Coronary artery (tissue), 2 donors: ENCODE measurements around the gene WDR20.

Experiments used
- DNase-seq: peaks from one replicate; pipeline ENCODE4 v3.0.0-alpha.2; 2017; ENCODE audit warnings: low spot score
- H3K27ac ChIP-seq, 2 donors: fragments of 200-600 bp; sonication (generic); one replicate each; pipeline ENCODE4 v1.5.1; 2016 to 2019
- H3K4me3 ChIP-seq: fragments of 200-600 bp; sonication (generic); 2 replicates; pipeline ENCODE4 v1.5.1; 2016; ENCODE audit warnings: mild to moderate bottlenecking, moderate library complexity
- CTCF ChIP-seq: fragments of 200-600 bp; sonication (generic); IDR thresholded peaks from one replicate; pipeline ENCODE4 v1.5.1; 2019; ENCODE audit warnings: antibody characterized with exemption

WDR20 gene

DNA sequence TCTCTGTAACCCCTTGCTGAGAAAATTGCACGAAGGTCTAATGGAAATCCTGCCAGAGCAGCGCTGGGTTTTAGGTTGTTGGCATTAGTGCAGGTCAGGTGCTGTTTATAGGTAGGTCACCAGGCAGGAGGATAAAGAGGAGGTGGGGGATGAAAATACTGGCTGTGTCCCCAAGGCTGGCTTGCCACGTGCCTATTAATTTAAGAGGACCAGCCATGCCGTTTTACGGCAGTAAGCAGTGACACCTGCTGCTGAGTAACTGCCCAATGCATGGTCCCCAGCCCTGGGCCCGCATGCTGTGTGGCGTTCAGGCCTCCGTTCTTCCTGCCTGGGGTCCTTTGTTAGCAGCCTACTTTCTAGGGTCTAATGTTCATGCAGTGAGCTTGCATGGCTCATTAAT lies 67.2 kb downstream of the WDR20 start:
- Histone ChIP-seq H3K27ac (no peak overlapping the region), H3K4me3 (no peak overlapping the region)
- no peak for TF ChIP-seq CTCF
- no peak for DNase-seq

GRCh38 chr14:102207831-102208365 lies 68.2 kb downstream of the WDR20 start:
- TF ChIP-seq CTCF: no peak
- no peak for DNase-seq
- no peak overlapping the region for H3K4me3 ChIP-seq
- no peak overlapping the region for H3K27ac ChIP-seq

DNA sequence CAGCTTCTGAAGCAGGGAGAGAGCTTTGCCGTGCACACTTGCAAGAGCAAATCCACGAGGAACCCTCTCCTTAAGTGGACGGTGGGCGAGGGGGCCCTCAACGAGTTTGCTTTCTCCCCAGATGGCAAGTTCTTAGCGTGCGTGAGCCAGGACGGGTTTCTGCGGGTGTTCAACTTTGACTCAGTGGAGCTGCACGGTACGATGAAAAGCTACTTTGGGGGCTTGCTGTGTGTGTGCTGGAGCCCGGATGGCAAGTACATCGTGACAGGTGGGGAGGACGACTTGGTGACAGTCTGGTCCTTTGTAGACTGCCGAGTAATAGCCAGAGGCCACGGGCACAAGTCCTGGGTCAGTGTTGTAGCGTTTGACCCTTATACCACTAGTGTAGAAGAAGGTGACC lies 69.0 kb downstream of the WDR20 start:
- no peak for TF ChIP-seq CTCF
- H3K27ac ChIP-seq: no peak overlapping the region
- no peak overlapping the region for H3K4me3 ChIP-seq
- DNase-seq: no peak

DNA sequence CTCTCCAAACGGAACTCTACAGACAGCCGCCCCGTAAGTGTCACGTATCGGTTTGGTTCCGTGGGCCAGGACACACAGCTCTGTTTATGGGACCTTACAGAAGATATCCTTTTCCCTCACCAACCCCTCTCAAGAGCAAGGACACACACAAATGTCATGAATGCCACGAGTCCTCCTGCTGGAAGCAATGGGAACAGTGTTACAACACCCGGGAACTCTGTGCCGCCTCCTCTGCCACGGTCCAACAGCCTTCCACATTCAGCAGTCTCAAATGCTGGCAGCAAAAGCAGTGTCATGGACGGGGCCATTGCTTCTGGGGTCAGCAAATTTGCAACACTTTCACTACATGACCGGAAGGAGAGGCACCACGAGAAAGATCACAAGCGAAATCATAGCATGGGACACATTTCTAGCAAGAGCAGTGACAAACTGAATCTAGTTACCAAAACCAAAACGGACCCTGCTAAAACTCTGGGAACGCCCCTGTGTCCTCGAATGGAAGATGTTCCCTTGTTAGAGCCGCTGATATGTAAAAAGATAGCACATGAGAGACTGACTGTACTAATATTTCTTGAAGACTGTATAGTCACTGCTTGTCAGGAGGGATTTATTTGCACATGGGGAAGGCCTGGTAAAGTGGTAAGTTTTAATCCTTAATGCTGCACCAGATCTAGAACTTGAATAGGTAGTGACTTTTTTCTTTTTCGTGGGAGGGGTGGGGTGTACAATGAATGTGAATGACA lies 69.7 kb downstream of the WDR20 start:
- Histone ChIP-seq H3K4me3 (no peak overlapping the region), H3K27ac (no peak overlapping the region)
- DNase-seq: no peak
- no peak for TF ChIP-seq CTCF

DNA sequence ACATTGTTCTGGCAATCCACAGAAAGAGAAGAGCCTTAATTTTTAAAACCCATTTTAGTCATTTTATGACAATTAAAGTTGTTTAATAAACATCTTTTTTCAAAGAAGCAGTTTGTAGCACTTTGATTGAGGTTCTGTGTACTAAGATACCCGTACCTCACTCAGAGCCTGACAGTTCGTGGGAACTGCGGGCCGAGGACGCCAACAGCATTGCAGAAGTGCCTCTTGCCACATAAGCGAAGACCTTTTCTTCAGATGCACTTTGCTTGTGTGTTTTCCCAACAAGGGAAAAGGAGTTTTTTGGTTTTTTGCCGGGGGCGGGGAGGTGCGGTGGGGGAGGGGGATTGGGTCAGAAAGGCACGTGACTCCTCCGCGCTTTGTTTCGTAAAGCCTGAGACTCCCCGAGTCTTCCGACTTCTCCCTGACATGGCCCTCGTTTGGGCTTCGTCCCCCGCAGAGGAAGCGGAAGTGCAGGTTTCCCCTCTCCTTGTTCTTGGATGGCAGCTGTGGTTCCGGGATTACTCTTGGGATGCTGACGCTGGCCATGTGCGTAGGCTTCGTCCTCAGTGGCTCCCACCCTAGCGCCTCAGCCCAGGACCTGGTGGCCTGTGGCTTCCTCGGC lies 70.8 kb downstream of the WDR20 start:
- Histone ChIP-seq H3K4me3 (no peak overlapping the region), H3K27ac (no peak overlapping the region)
- DNase-seq: no peak
- no peak for TF ChIP-seq CTCF

DNA sequence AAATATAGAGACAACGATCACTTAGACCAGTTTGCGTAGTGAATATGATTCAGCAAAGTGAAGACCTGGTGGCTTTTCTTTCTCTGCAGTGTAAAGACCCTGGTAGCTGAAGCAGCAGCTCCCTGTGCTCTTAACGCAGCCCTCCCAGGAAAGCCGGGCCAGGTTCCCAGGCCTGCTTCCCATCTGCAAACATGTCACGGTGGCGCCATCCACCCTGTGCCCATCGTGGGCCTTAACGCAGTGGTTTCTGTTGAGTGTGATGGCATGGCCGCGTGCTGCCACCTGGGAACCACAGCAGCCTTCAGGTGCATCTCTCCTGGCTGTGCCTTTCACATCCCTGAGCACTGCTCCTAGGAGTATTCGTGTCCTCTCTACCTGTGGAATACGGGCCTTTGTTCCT lies 71.5 kb downstream of the WDR20 start:
- Histone ChIP-seq H3K27ac (no peak overlapping the region), H3K4me3 (no peak overlapping the region)
- TF ChIP-seq CTCF: no peak
- DNase-seq: no peak

DNA sequence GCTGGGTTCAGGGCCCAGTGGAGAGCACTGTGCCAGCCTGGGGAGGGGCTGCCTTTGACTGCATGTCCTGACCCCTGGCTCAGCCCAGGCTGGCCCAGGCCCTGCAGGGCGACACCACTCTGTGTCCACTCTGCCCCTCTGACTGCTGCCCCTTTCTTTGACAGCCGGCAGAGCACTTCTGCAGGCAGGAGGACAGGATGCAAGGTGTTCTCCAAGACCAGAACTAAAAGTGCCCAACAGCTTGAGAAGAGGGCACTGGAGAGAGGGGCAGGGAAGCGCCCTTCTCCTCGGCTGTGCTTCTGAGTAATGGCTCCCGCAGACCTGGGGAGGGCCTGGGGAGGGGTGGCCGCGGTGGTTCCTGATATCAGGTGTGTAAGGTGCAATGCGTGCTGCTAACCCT lies 72.7 kb downstream of the WDR20 start:
- Histone ChIP-seq H3K4me3 (no peak overlapping the region), H3K27ac (no peak overlapping the region)
- no peak for TF ChIP-seq CTCF
- no peak for DNase-seq
